HepG2 (cell line): ENCODE measurements around the gene DGKG. TPM values are rescaled to one million over a fixed set of nuclear protein-coding genes. Genes with fewer than 3 reads are reported as not detected.

Source experiments
- ARID4A ChIP-seq: sonication (generic); formaldehyde crosslinking; IDR thresholded peaks from 2 replicates; pipeline ENCODE4 v1.5.0; 2020; ENCODE audit warnings: mild to moderate bottlenecking, missing genetic modification reagents, borderline replicate concordance
- DNMT3B ChIP-seq: conservative IDR thresholded peaks from 2 replicates; pipeline ENCODE4 v1.6.1; 2016; ENCODE audit warnings: missing biosample characterization, control low read depth
- HNRNPUL1 ChIP-seq: fragments of 200-400 bp; formaldehyde crosslinking; IDR thresholded peaks from 2 replicates; pipeline ENCODE4 v1.6.1; 2017; ENCODE audit warnings: low read depth, mild to moderate bottlenecking, low read length, moderate library complexity
- KDM3A ChIP-seq: IDR thresholded peaks from 2 replicates; pipeline ENCODE4 v1.6.1; 2018; ENCODE audit warnings: low read depth, missing compliant biosample characterization
- KMT2B ChIP-seq: IDR thresholded peaks from 2 replicates; pipeline ENCODE4 v1.6.1; 2016; ENCODE audit warnings: missing genetic modification reagents, missing compliant biosample characterization
- STAT6 ChIP-seq: sonication (generic); formaldehyde crosslinking; IDR thresholded peaks from 2 replicates; pipeline ENCODE4 v1.4.0; 2020; ENCODE audit warnings: missing genetic modification reagents, mild to moderate bottlenecking, borderline replicate concordance
- SUZ12 ChIP-seq: fragments of 150-350 bp; IDR thresholded peaks from 2 replicates; pipeline ENCODE4 v1.6.1; 2014; ENCODE audit warnings: low read depth, low read length
- TCF7L2 ChIP-seq: IDR thresholded peaks from 2 replicates; pipeline ENCODE4 v1.6.1; 2011; ENCODE audit warnings: mild to moderate bottlenecking, low read depth, low read length, moderate library complexity
- TEAD2 ChIP-seq: sonication (generic); formaldehyde crosslinking; IDR thresholded peaks from 2 replicates; pipeline ENCODE4 v1.9.0; 2021; ENCODE audit warnings: missing genetic modification reagents
- ZNF33A ChIP-seq: sonication (generic); formaldehyde crosslinking; IDR thresholded peaks from 2 replicates; pipeline ENCODE4 v1.5.1; 2020; ENCODE audit warnings: missing genetic modification reagents, mild to moderate bottlenecking, moderate library complexity, borderline replicate concordance
- ZNF510 ChIP-seq: sonication (generic); formaldehyde crosslinking; IDR thresholded peaks from 2 replicates; pipeline ENCODE4 v1.4.0; 2020; ENCODE audit warnings: low read depth, mild to moderate bottlenecking, missing genetic modification reagents
- ZNF569 ChIP-seq: sonication (generic); formaldehyde crosslinking; IDR thresholded peaks from 2 replicates; pipeline ENCODE4 v1.5.0; 2020; ENCODE audit warnings: mild to moderate bottlenecking, missing genetic modification reagents, moderate library complexity, borderline replicate concordance
- ZNF577 ChIP-seq: sonication (generic); formaldehyde crosslinking; IDR thresholded peaks from 2 replicates; pipeline ENCODE4 v1.4.0; 2020; ENCODE audit warnings: mild to moderate bottlenecking, low read depth, missing genetic modification reagents, borderline replicate concordance
- ZNF597 ChIP-seq: sonication (generic); formaldehyde crosslinking; IDR thresholded peaks from 2 replicates; pipeline ENCODE4 v1.5.0; 2020; ENCODE audit warnings: missing genetic modification reagents
- ZNF720 ChIP-seq: sonication (generic); formaldehyde crosslinking; IDR thresholded peaks from 2 replicates; pipeline ENCODE4 v1.4.0; 2020; ENCODE audit warnings: missing genetic modification reagents
- ZNF724P ChIP-seq: sonication (generic); formaldehyde crosslinking; IDR thresholded peaks from 2 replicates; pipeline ENCODE4 v1.8.0; 2022; ENCODE audit warnings: missing genetic modification reagents, borderline replicate concordance
- ZNF75D ChIP-seq: sonication (generic); formaldehyde crosslinking; IDR thresholded peaks from 2 replicates; pipeline ENCODE4 v1.8.1; 2023; ENCODE audit warnings: missing genetic modification reagents, mild to moderate bottlenecking, borderline replicate concordance
- polyA plus RNA-seq, 8 experiments: library from polyadenylated mRNA; depleted of rRNA in 3 of 8; stranded (reverse) in 7 of 8; unstranded in 1 of 8; fragments of >200 nt; fragmentation: Illumina TruSeq in 4 of 8; extraction: Trizol in 4 of 8; gene quantifications; 2 replicates each; pipeline versions ENCODE4 v1.2.1 to v1.2.3, GENCODE V29; 2011 to 2016; ENCODE audit warnings: low read depth in 4 of 8, missing spikeins in 1 of 8, mixed read lengths in 1 of 8; ENCODE audit not compliant: insufficient read depth in 1 of 8
- total RNA-seq, 5 experiments: library from RNA; depleted of rRNA; stranded (reverse); fragments of >200 nt; fragmentation: Illumina TruSeq; extraction: Trizol; gene quantifications; 2 replicates each; pipeline ENCODE4 v1.2.3, GENCODE V29; 2016; ENCODE audit warnings: low read depth in 1 of 5
- TF ChIP-seq, protein P1 (sequence below): sonication (generic); formaldehyde crosslinking; IDR thresholded peaks from 2 replicates; pipeline ENCODE4 v1.9.0; 2021; ENCODE audit warnings: missing genetic modification reagents, borderline replicate concordance

Gene DGKG
- total and polyA plus RNA-seq, 2 of the 13 experiments (the other 11 are each of a cell fraction or from before 2014, with no cell fraction given): 3.8 to 6.2 TPM

DNA sequence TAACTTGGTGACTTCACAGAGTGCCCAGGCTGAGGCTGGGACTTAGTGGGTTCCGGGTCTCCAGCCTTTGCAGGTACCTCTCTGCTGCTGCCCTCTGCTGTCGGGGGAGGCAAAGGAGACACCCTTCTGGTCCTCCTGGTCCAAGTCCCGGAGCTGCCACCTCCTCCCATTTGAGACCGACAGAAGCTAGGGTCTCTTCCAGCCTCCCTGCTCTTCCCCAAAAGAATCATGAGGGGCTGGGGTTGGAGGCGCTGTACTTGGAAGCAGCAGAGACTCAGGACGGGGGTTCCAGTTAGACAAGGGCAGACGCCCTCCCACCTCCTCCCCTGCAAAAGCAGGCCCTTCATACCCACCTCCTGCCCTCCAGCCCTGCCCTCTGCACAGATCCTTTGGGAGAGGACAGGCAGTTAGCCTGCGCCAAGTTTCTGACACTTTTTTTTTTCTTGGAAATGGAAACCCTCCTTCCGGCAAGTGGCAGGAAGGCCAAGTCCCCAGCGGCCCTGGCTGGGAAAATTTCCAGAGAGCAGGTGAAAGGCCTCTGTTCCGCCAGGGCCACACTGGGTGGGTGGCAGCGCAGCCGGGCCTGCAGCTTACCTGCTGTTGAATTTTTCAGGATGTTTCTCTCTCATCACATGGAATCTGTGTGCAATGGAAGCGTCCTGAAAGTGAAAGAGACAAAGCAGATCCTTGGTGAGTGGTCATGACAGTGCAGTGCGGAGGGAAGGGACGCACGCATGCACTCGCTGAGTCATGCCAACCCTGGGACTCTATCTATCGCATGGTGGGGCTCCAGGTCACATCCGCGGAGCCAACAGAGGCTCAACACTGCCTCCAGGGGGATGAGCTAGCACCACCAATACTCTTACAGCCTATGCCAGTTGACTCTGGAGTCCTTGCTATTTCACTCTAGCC is 119.9 kb downstream of the DGKG start (continued):
- TF ChIP-seq ZNF75D (CRISPR knock-in tag) (no peak), TEAD2 (CRISPR knock-in tag) (no peak), ZNF510 (CRISPR knock-in tag) (no peak), SUZ12 (no peak), KMT2B (CRISPR knock-in tag) (peak; percentile 83), KDM3A (CRISPR knock-in tag) (0 out of 2 replicates have a peak, but pooled peaks have one; percentile 41), ARID4A (peak; percentile 75), ZNF577 (CRISPR knock-in tag) (no peak), HNRNPUL1 (no peak), TCF7L2 (no peak), ZNF724P (CRISPR knock-in tag) (no peak), ZNF569 (CRISPR knock-in tag) (no peak), DNMT3B (CRISPR knock-in tag) (peak; percentile 60; the same call in 1 of the 2 replicates), ZNF597 (CRISPR knock-in tag) (no peak), ZNF720 (CRISPR knock-in tag) (no peak), ZNF33A (CRISPR knock-in tag) (no peak), STAT6 (CRISPR knock-in tag) (no peak)
- TF ChIP-seq, protein P1, sequence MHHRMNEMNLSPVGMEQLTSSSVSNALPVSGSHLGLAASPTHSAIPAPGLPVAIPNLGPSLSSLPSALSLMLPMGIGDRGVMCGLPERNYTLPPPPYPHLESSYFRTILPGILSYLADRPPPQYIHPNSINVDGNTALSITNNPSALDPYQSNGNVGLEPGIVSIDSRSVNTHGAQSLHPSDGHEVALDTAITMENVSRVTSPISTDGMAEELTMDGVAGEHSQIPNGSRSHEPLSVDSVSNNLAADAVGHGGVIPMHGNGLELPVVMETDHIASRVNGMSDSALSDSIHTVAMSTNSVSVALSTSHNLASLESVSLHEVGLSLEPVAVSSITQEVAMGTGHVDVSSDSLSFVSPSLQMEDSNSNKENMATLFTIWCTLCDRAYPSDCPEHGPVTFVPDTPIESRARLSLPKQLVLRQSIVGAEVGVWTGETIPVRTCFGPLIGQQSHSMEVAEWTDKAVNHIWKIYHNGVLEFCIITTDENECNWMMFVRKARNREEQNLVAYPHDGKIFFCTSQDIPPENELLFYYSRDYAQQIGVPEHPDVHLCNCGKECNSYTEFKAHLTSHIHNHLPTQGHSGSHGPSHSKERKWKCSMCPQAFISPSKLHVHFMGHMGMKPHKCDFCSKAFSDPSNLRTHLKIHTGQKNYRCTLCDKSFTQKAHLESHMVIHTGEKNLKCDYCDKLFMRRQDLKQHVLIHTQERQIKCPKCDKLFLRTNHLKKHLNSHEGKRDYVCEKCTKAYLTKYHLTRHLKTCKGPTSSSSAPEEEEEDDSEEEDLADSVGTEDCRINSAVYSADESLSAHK (CRISPR knock-in tag): no peak
